Activated gamma-delta T cell treated with Interleukin-2 at 50 U/mL for 16 hours (primary cell): ENCODE data around the gene FTCDNL1.

ENCODE experiments used
- DNase-seq: peaks from one replicate; pipeline ENCODE4 v3.0.0-alpha.2; 2020

FTCDNL1 gene

DNA sequence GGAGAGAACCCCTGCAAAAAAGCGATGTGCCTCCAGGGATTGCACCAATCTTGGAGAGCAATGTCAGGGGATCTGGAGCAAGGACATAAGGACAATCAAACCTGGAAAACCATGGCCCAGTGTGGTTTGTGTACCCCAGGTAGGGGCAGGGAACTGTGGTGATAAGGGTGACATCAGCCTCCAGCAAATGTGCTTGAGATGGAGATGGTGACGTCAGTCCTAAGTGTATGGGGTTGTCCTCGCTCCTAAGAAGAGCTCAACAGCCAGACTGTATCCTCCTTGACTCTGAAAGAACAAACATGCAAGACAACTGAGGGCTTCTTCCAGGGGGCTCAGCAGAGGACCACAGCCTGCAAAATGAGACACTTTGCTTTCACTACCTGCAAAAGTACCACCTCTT, 71.4 kb downstream of the FTCDNL1 start:
- no peak for DNase-seq

DNA sequence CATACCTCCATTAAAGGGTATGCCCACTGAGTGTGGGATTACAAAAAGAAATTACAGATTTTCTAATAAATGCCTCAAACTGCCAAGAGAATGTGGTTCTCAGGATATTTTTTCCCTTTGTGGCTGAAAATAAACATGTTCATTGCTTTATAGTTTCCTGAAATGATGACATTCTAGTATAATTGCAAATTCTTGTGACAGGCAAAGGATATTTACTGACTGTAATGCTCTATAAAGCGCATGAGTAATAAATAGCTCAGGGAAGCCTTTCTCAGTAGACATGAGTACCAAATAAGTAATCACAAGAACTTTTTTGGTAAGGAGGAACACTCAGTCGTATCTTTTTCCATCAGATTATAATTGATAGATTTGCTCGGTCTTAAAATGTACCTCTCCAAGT, 72.3 kb downstream of the FTCDNL1 start:
- no peak for DNase-seq

DNA sequence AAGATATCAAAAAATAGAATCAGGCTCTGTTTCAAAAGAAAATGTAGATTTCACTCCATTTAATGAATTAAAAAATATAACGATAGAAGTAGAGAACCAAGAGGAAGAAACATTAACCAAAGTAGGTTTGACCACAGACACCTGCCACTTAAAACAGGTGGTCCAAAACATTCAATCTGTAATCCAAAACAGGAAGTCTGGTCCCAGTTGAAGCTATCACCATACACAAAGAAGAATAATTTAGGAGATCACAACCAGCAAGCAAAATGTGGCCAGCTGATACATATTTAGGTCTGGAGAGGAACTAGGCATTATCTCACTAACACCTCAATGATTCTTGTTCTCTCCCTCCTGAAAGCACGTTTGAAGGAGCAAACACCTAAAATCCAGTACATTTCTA, 73.1 kb downstream of the FTCDNL1 start:
- DNase-seq: no peak

GRCh38 chr2:199777315-199777714, 73.7 kb downstream of the FTCDNL1 start:
- no peak for DNase-seq

DNA sequence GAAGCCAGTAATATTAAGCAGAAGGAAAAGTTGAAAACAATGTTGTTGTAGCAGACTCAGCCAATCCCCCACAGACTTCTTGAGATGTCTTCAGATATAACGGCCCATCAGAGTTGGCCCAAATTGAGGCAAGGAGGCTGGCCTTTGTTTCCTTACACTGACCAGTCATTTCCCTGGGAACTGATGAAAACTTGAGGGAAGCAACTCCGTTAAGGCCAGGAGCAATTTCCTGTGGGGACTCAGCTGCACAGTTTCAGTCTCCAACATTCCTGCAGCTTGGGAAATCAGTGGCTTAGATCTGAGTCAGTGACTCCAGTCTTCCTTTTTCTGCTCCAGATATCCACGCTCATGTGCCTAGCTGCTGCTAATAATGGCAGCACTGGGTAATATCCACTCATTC, 75.7 kb downstream of the FTCDNL1 start:
- no peak for DNase-seq

- no peak for DNase-seq
Measured at GRCh38 chr2:199772035-199772976, 78.7 kb downstream of the FTCDNL1 start.

- DNase-seq: no peak
Measured at GRCh38 chr2:199770716-199771115, 80.3 kb downstream of the FTCDNL1 start.

DNA sequence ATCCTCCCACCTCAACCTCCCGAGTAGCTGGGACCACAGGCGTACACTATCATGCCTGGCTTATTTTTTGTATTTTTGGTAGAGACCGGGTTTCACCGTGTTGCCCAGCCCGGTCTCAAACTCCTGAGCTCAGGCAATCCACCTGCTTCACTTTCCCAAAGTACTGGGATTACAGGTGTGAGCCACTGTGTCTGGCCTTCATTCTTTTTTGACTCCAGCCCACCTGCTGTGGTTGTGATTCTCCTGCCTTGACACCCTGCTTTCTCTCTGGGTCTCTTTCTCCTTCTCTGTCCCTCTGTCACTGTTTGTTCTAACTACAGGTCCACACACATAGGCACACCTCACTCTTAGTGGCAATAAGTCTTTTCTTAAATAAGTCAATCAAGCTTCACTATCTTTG, 85.3 kb downstream of the FTCDNL1 start:
- DNase-seq: no peak

DNA sequence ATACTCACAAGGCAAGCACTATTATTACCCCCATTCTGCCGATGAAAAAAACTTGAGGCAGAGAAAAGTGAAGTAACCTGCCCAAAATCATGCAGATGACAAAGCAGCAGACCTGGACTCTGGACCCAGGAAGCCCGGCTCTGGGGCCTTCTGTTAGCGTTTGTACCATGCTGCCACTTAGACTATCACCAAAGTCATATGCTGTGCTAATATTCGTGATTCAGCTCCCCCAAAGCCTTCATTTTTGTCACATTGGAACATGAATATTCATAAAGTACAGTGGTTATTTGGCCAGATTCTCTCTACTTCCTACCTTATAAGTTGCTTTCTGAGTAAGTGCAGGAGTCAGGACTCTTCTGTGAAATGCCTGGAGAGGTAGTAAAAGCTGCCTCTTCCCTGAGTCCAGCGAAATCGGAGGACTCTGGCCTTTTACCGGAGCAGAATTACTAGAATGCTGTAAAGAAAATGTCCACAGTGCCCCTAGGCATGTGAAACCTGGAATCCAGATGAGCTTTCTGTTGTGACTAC, 86.7 kb downstream of the FTCDNL1 start:
- no peak for DNase-seq

- DNase-seq: no peak
Measured at GRCh38 chr2:199762963-199763362, 88.0 kb downstream of the FTCDNL1 start.

DNA sequence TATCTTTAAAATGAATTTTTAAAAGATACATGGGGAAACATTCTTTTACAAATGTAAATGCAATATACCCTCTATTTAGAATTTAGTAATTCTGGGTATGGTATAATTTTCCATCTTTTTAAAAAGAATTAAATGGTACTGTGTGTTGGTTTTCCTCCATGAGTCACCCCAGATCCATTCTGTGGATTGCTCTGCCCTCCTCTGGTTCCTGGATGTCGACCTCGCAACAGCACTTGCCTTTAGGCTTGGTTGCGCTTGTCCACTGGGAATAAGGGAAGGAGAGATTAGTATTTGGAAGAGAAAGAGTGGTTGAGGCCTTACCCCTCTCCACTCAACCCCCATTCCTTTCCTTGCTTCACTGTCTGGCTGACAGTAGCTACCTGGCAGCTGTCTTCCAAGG, 90.4 kb downstream of the FTCDNL1 start:
- no peak for DNase-seq

- no peak for DNase-seq
Measured at GRCh38 chr2:199757233-199757870, 93.6 kb downstream of the FTCDNL1 start.

- no peak for DNase-seq
Measured at GRCh38 chr2:199756743-199757142, 94.2 kb downstream of the FTCDNL1 start.

DNA sequence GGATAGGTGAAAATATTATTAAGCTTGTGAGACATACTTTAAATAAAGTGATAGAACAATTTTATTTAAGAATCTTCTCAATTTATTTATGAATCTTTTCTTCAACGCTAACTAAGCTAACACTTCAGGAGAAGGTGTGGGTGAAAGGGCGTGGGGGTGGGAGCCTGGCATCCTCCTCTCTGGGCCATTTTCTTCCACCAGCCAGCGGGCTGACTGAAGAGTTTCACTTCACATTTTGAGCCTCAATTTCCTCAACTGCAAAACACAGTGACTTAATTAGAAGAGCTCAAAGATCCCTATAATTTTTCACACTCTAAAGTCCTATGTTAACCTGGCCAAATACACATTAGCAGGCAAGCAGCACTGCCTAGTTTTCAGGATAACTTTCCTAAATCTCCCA, 94.8 kb downstream of the FTCDNL1 start:
- no peak for DNase-seq

DNA sequence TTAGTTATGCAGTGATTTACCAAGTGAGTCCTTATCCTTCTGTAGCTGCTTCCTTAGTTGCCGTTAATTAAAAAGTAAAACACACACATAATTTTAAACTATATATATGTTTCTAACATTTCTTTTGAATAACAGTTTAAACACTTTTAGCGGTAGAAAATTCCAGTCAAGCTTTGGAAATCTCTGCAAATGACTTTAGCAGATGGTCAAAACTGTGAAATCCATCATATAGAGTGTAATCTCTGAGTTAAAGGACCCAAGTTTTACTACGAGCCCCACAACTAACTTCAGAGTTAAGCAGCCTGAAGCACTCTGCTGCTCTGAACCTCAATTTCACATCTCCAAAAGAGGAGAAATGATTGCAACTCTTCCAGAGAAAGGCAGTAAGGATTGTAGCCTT, 96.2 kb downstream of the FTCDNL1 start:
- no peak for DNase-seq

GRCh38 chr2:199751492-199752120, 99.4 kb downstream of the FTCDNL1 start:
- DNase-seq: no peak

DNA sequence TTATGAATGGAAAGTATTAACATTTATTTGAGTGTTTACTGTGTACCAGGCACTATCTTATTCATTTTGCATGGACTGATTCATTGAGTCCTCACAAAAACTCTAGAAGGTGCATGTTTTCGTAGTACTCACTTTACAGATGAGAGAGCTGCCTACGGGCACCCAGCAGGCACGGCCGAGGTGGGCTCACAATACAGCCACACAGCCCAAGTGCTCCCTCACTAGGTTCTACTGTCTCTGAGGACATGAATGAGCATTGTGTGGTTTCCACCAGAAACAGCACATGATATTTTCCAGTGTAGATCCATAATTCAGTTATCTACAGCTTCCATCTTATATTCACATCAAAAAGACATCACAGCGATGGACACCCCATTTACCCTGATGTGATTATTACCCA, 101.4 kb downstream of the FTCDNL1 start:
- DNase-seq: no peak

- DNase-seq: no peak
Measured at GRCh38 chr2:199744724-199745123, 106.3 kb downstream of the FTCDNL1 start.

- DNase-seq: no peak
Measured at GRCh38 chr2:199744260-199744659, 106.7 kb downstream of the FTCDNL1 start.

DNA sequence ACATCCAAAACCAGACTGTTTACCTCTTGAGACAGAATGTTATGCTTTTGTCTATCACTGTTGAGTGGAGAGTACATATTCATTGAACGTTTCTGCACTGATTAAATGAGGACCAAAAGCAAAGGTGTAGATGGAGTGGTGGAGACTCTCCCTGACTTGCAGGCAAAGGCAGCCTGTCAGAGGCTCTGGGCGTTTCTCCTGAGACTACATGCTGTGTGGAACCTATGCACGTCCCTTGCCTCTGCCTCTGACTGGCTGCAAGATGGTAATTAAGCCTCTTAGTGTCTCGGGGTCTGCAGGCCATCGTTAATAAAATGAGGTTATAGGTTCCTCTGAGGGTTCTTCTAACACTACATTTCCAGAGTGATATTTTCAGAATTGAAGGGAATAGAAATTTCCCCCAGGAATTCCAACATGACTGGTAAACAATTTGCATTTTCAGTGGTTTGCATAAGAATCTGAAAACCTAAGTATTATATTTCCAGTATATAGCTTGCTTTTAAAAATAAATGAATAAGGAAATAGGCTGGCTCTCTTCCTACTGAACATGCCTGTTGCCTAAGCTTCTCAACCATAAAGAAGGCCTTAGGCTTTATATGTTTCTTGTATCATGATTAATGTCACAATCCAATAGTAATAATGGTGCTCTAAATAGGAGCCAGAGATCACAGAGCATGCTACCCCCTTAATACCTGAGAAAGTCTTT, 107.4 kb downstream of the FTCDNL1 start:
- no peak for DNase-seq

DNA sequence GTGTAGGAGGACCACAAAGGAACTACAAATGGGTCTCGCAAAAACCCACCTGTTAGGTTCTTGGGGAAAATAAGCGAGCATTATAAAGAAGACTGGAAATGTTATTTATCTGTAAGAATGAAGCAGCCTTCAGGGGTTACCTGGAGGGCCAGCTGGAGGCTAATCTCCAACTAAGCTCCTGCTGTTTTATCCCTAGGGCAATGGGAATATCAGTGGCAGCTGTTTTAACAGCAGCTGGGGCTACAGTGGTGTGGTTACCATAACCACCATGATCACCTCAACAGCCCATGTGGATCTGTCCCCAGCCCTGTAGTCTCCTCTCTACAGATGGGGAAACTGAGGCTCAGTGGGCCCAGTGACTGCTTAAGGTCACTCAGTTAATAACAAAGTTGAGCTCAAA, 108.1 kb downstream of the FTCDNL1 start:
- DNase-seq: no peak

GRCh38 chr2:199740111-199740428, 110.9 kb downstream of the FTCDNL1 start:
- DNase-seq: no peak

DNA sequence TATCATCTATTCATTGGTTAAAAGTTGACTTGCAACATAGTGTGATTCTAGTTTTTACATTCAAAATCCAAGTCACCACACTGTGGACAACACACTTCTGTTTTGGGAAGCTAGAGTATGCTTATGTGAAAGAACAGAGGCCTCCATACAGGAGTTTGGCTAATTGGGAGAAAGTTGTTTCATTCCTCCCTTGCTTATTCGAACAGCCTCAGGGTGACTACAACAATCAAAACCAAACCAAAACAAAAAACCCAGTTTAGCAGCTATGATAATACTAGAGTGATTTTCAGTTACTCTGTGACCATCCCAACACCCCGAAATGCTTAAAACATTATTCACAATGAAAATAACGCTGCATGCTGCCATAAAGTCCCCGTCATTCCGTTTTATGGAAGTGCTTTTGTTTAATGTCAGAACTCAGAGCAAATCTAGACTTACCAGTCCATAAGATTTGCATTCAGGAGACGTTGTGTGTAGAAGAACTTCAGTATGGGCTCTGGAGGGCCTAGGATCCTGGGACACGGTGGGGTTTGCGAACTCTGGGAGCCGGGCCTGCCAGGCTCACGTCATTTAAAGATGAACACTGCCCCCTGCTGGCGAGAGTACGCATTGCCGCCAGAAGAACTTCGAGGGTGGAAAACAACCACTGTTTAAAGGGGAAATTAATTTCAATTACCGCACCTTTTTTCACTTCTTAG, 111.4 kb downstream of the FTCDNL1 start:
- peak; percentile 55 for DNase-seq
